HG03025 (cell line): ENCODE data around the gene PDXK.

Experiments used
- ATAC-seq: cut with Tn5 transposase; IDR thresholded peaks from one replicate; pipeline ENCODE4 v1.9.1; 2021; ENCODE audit warnings: mild to moderate bottlenecking, moderate library complexity; ENCODE audit not compliant: unreplicated experiment, low FRiP score

The PDXK gene

DNA sequence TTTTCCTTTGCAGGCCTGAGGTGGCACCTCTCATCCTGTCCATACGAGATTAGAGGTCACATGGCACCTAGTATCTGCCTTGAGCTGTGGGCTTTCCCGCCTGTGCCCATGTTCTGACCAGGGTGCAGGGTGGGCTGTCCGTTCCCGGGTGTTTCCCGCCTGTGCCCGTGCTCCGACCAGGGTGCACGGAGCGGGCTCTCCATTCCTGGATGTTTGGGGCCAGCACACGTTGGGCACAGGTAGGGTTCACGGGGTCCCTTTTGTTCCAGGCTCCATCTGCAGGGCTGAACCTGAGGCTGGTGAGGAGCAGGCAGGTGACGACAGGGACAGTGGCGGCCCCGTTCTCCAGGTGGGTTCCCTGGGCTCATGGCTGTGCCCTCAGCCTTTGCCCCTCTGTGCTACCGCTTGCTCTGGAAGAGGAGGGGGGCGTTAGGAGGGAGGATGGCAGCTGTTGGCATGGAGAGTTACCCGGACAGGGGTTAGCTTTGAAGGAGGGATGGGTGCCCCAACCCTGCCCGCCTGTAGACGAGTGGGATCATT lies 80.4 kb downstream of the PDXK start:
- ATAC-seq = no peak

DNA sequence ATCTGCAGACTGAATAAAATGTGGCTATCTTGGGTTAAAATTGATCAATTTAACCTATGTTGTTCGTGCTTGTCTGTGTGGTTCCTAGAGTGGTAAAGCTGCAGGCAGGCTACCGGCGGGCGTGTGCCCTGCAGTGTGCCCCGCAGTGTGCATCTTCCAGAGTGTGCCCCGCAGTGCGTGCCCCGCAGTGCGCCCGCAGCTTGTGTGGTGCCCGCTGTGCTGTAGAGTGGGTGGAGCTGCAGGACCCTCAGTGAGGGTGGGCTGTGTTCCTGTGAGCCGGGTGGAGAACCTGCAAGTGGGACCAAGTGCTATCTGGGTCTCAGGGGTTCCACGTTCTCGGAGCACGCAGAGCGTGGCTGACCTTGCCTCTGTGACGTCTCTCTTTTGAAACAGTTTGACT lies 81.2 kb downstream of the PDXK start:
- ATAC-seq = no peak

DNA sequence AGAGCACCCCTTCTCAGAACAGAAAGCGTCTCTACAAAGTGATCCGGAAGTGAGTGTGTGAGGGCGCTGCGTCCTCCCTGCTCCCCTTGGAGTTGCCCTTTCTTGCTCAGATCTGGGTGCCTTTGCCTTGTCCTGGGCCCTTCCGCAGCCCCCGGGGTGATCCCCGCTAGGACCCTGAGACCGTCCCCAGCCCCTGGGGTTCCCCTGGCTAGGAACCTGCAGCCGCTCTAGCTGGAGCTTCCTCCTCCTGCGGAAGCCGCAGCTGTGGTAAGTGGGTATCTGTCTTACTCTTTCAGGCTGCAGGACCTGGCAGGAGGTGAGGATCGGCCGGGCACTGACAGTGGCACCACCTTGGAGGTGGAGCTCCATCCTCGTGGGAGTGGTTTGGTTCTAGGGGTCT lies 81.6 kb downstream of the PDXK start:
- no peak for ATAC-seq

DNA sequence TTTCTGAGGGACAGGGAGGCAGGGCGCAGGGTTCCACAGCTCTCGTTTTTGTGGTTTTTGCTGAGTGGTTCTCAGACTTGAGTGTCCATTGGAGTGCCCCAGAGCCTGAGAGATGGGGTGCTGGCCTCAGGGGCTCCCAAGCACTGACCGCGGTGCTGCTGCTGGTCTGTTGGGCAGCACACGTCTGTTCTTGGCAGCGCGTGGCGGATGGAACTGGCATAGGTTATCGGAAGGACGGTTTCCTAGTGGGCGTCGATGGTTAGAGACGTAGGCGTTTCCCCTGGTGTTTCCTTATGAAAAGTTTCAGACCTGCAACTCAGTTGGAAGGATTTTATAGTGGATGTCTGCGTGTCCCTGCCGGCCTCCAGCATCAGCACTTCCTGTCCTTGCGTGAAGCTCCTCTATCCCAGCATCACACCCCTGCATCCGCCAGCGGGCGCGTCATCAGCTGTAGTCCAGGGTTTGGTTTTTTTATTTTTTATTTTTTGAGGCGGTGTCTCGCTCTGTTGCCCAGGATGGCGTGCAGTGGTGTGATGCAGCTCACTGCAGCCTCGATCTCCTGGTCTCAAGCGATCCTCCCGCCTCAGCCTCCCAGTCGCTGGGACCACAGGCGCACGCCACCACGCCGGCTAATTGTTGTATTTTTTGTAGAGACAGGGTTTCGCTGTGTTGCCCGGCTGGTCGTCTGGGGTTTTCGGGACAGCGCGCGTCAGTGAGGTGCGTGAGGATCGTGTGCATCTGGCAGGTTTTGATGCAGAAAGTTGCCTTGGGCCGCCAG lies 82.3 kb downstream of the PDXK start:
- no peak for ATAC-seq

DNA sequence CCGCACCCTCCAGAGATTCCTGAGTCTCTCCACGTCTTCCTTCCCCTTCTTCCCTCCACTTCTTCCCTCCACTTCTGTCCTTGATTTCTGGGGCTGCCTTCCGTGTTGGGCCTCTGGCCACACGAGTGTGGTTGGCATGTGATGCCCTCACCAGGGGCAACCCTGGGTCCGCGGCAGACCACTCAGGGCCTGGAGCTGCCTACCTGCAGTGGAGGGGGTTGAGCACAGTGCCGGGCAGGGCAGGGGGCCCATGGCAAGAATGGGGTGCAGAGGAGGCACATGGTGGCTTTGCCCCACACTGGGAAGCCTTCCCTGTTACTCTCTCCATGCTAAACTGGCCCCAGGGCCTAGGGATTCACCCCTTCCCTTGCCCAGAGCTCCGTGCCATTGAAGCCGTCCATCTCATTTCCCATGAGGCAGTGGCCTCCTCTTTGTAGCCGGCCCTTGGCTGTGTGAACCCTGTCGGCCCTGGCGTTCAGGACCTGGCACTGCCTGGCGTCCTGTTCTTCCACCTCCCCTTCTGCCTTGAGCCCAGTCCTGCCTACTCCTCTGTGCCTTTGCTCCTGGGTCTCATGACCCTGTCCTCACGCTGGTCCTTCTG lies 83.9 kb downstream of the PDXK start:
- ATAC-seq = no peak

DNA sequence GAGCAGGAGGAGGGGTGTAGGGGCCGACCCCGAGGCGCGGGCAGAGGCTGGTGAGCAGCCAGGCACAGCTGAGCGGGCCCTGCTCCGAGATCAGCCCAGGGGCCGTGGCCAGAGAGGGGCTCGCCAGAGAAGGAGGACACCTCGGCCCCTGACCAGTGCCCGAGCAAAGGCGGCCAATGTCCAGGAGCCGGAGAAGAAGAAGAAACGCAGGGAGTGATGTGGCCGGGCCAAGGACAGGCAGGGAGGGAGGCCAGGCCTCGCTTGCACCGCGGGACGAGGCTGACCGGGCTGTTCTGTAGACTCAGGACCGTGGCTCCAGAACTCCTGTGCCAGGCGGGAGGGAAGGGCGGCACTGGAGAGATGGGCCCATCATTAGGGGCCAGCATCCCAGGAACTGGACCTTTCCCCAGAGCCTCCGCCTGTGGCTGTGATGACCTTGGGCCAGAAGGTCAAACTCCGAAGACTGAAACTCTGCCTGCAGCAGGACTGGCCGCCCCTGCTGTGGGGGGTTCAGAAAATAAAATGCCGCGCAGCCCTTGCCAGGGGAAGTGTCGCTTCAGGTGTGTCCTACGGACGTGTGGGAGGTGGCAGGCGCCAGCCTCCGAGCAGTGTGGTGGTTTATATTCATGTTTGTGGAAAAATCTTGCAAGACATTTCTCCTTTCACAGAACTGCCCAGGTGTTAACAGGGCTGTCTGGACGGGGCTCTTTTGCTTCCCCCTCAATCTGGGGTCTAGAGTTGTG lies 84.8 kb downstream of the PDXK start:
- ATAC-seq = no peak

DNA sequence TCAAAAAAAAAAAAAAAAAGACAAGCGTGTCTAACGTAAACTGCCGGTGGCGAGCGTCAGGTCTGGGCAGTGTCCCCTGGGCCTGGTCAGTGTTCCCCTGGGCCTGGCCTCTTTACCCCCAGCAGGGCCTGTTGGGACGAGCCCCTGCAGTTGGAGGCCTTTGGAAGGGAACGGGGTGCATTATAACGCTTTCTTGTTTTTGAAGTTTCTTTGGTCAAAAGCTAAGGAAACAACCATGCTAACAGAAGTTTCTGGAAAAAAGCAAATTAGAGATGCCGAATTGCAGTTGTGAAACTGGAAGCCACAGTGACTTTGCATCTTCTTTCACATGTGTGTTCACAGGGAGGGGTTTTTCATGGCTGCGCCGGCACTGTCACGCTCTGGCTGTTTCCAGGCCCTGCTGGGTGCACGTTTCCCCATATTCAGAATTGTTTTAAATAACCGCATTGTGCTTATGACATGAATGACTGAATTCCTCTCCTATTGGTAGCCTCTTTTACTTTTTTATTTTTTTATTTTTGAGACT lies 86.4 kb downstream of the PDXK start:
- ATAC-seq = peak; percentile 57

DNA sequence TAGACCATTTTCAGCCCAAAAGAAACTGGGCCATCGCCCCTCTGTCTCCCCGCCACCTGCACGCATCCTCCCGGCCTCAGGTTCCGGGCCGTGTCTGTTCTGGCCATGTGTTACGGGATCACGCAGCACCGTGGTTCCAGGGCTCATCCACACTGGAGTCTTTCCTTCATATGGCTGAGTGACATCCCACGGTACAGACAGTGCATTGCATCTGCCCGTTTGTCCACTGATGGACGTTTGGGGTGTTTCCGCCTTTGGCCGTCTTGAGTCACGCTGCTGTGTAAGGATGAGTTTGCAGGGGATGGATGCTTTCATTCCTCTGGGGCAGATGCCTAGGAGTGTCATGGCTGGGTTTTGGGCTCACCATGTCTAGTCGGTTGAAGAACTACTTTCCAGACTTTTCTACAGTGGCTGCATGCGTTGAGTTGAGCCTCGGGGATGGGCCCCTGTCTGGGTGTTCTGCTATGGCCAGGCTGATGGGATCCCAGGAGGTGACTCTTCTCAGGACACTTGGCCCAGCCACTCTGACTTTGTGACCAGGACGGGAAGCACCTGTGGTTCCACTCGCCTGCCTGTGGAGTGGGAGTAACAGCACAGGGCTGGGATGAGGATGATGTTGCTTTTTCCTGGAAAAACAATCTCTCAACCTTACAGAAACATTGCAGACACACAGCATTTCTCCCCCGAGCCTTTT lies 87.2 kb downstream of the PDXK start:
- peak; percentile 6 for ATAC-seq

DNA sequence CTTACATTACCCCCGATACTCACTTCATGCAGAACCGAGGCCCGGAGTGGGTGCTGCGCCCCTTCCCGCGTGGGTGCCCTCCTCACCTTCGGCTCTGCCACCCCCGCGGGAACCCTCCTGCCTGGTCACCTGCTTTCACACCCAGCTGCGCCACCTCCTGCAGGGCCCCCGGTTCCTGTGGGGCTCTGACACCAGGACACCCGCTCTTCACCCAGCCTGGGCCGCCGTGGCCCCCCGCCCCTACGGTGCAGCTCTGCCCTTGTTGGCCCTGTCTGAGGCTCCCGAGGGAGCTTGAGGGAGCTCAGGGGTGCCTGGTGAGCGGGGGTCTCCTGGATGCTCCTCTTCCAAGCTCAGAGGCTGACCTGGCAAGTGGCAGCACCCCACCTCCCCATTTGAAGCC lies 89.4 kb downstream of the PDXK start:
- ATAC-seq = no peak

DNA sequence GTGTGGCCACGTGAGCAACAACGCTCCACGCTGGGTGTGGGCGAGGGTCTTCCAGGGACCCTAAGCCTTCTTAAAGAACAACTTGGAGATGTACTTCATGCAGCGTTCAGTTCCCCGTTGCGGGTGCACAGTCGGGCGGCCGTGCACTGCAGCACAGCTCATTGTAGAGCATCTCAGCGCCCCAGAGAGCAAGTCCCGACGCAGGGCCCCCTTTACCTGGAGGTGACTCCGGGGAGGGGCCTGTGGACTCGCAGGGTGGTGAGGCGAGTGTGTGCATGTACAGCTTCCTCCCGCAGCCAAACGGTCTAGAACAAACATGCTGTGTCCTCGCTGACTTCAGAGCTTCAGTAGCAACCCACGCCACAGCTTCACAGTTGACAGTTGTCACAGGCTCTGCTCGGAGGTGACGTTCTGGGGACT lies 89.9 kb downstream of the PDXK start:
- no peak for ATAC-seq

DNA sequence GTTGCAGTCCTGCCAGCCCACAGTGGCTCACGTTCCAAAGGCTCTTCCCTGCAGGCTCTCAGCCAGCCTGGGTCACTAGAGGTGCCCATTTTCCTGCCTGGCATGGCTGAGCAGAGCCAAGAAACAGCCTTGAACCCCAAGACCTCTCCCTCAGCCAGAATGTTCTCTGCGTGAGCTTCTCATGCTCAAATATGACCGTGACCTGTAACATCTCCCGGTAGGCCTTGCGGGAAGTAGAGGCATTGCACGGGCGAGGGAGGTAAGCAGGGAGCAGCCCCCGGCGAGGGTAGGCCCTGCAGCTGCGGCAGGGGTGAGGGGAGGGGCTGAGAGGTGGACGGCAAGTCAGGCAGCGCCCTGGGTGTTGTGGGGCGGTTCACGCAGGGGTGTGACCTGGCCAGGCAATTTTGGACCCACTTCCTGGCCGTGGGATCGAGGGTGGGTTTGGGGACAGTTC lies 90.4 kb downstream of the PDXK start:
- no peak for ATAC-seq

DNA sequence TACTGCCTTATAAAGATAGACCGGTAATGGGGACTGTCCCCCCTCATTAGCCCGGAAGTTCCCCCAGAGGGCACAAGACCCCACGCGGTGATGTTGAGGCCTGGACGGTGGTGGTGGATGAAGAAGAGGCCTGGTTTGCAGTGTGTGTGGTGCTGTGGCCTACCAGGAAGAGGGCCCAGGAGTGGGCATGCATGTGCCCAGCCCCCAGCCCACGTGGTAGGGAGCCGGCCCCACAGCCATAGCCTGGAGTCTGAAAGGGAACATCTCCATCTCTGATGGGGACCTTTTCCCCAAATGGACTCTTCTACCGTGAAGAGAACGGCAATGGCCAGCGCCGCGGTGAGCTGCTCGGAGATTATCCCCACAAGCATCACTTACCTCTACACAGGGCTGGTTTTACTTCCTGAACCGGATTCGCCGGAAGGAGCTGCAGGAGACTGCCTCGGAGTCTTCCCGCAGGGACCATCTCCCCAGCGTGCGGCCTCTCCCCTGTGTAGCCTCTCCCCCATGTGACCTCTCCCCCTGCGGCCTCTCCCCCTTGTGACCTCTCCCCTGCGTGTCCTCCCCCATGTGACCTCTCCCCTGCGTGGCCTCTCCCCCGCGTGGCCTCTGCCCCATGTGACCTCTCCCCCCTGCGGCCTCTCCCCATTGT lies 91.0 kb downstream of the PDXK start:
- ATAC-seq = no peak

DNA sequence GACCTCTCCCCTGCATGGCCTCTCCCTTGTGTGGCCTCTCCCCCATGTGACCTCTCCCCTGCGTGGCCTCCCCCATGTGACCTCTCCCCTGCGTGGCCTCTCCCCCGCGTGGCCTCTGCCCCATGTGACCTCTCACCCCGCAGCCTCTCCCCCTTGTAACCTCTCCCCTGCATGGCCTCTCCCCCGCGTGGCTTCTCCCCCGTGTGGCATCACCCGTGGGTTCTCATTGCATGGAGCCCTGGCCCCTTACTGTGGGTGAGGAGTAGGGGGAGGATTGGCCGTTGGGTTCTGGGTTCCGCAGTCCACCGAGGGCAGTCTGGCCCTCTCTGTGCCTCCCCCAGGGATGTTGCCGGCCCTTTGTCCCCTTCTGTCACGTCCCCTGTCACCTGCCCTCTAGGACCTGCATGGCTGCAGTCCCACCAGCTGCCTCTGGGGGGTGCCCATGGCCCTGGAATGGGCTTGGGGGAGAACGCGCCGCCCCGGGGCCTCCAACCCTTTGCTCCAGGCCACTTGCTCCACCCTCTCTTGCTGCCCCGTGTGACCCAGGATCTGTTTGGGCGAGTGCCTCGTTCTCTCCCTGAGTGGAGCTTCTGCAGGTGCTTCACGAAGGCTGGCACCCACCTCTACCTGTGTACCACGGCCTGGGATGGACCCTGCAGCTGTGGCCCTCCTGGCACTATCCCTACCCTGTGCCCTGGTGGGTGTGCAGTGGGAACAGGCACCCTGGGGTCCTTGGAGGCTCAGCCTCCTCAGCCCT lies 91.8 kb downstream of the PDXK start:
- no peak for ATAC-seq

DNA sequence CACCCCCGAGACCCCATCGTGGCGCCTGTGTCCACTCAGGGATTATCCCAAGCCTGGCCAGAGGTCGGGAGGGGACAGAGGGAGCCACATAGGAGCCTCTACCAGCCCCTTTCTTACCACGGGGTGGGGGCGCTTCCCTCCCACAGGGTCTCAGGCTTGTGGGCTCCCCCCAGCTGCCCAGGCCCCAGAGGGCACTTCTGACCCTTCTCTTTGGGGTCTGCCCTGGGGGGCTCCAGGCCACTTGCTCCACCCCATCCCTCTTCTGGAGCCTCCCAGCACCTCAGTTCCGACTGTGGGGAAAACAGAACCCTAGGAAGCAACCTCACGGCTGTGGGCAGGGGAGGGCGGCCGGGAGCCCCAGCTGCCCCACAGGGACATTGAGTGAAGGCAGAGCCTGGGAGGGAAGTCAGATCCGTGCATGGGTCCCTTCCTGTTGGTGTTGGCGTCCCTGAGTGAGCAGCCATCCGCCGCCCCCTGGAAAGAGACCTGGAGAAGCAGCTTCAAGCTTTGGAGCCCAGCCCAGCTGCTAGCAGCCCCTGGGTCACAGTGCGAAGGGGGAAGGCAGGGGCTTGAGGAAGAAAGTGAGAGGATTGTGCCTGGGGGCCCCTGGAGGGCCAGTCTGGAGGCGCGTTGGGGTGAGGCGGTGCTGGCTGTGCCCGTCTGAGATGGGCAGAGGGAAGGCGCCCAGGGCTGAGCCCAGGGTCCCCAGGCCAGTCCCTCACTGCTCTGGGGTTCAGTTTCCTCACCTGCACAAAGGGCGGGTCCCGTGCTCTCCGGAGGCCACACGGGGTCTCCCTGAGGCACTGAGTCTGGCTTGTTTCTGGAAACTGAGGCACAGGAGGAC lies 92.6 kb downstream of the PDXK start:
- no peak for ATAC-seq
